H1 (cell line): ENCODE measurements around the gene CCDC93. TPM values are rescaled to one million over a fixed set of nuclear protein-coding genes. Genes with fewer than 3 reads are reported as not detected.

Experiments
- BRCA1 ChIP-seq: IDR thresholded peaks from 2 replicates; pipeline ENCODE4 v1.6.1; 2012; ENCODE audit warnings: low read depth, low read length, improper control_type of control experiment
- CHD1 ChIP-seq: IDR thresholded peaks from 2 replicates; pipeline ENCODE4 v1.6.1; 2012; ENCODE audit warnings: low read depth, low read length, improper control_type of control experiment
- POLR2A ChIP-seq, 2 experiments: IDR thresholded peaks; 1 replicate in 1 of 2; 2 replicates in 1 of 2; pipeline ENCODE4 v1.6.1; 2011; ENCODE audit warnings: low read depth in 2 of 2, low read length in 2 of 2, mild to moderate bottlenecking in 2 of 2; ENCODE audit errors: control extremely low read depth in 1 of 2
- SAP30 ChIP-seq: fragments of 300-600 bp; sonication (generic); IDR thresholded peaks from 2 replicates; pipeline ENCODE4 v1.7.1; 2012; ENCODE audit warnings: low read length, moderate library complexity, mild to moderate bottlenecking, inconsistent platforms; ENCODE audit not compliant: insufficient read depth, insufficient replicate concordance
- SIN3A ChIP-seq, 2 experiments: IDR thresholded peaks in 1 of 2; conservative IDR thresholded peaks in 1 of 2; 2 replicates each; pipeline ENCODE4 v1.6.1; 2011 to 2012; ENCODE audit warnings: low read length in 2 of 2, improper control_type of control experiment in 1 of 2, low read depth in 1 of 2, mild to moderate bottlenecking in 1 of 2
- SP2 ChIP-seq: IDR thresholded peaks from 2 replicates; pipeline ENCODE4 v1.6.1; 2012; ENCODE audit warnings: mild to moderate bottlenecking, low read length, inconsistent platforms
- polyA plus RNA-seq, 7 experiments: library from polyadenylated mRNA; depleted of rRNA in 3 of 7; stranded (reverse) in 5 of 7; unstranded in 2 of 7; fragments of >200 nt in 5 of 7; fragments of 200-250 nt in 2 of 7; gene quantifications; 1 replicate in 5 of 7; 2 replicates in 1 of 7; 4 replicates in 1 of 7; pipeline versions ENCODE4 v1.2.1 to v1.2.3, GENCODE V29; 2011 to 2013; ENCODE audit warnings: missing spikeins in 2 of 7, mixed read lengths in 2 of 7
- total RNA-seq: library from RNA; stranded (reverse); fragmentation: NEBNext Ultra II Directional; extraction: Animal tissue kit (Norgen Biotek cat#: 25700); gene quantifications from 2 replicates; pipeline ENCODE4 v1.2.1, GENCODE V29; 2021

Gene CCDC93
- total and polyA plus RNA-seq, 2 of the 8 experiments (the other 6 are each of a cell fraction or from before 2014, with no cell fraction given) = 5.5 to 18.0 TPM

DNA sequence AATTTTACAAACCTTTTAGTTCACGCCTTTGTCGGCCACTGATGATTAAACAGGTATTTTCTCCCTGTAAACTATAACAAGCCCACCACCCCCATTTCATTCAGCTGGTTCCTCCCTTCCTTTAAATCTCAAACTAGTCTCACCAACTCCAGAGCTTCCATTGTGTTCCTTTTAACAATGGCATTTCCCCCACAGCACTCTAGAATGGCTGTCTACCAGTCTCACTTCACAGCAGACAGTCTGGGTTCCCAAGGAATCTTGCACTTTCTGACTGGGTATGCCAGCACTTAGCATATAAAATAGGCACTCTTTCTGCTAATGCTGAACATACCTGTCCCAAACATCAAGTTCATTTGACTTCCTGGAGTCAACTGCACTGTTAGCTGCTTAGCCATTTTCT lies 75.3 kb downstream of the CCDC93 start (continued):
- no peak for TF ChIP-seq POLR2A (IDR thresholded peaks at IDR 0.05; ENCODE audit: control extremely low read depth in 1 of 2, low read depth in 2 of 2, low read length in 2 of 2)
- TF ChIP-seq SAP30 = no peak
- no peak for TF ChIP-seq SIN3A (conservative IDR thresholded peaks at IDR 0.05 in 1 of 2, IDR thresholded peaks at IDR 0.05 in 1 of 2; ENCODE audit: low read depth in 1 of 2, low read length in 2 of 2)
- no peak for TF ChIP-seq SP2
- TF ChIP-seq CHD1 = no peak
- no peak for TF ChIP-seq BRCA1
